Neural cell (in vitro differentiated cells): ENCODE results near the gene CACNA1S. TPM values are rescaled to one million over a fixed set of nuclear protein-coding genes. Genes with fewer than 3 reads are reported as not detected.

Experiments
- H2AFZ ChIP-seq: fragments of 200-600, 300-800 bp; sonication (generic), shearing (Covaris generic); 2 replicates; pipeline ENCODE4 v1.6.0; 2014; ENCODE audit warnings: low read depth, mild to moderate bottlenecking, antibody characterized with exemption, low read length, moderate library complexity
- H3F3A ChIP-seq: fragments of 200-600 bp; shearing (Covaris generic); 2 replicates; pipeline ENCODE4 v1.6.1; 2016; ENCODE audit warnings: mild to moderate bottlenecking, moderate library complexity, mixed read lengths, antibody characterized with exemption, low read length; ENCODE audit not compliant: insufficient read depth, poor library complexity, severe bottlenecking
- H3K27ac ChIP-seq: fragments of 200-600, 300-800 bp; sonication (generic), shearing (Covaris generic); 2 replicates; pipeline ENCODE4 v1.5.1; 2014; ENCODE audit warnings: mild to moderate bottlenecking, low read length, moderate library complexity
- H3K27me3 ChIP-seq: fragments of 300-800, 200-600 bp; sonication (generic), shearing (Covaris generic); 2 replicates; pipeline ENCODE4 v1.6.0; 2014; ENCODE audit warnings: mild to moderate bottlenecking, low read depth, low read length, moderate library complexity; ENCODE audit not compliant: insufficient read depth
- H3K36me3 ChIP-seq: fragments of 300-800, 200-600 bp; sonication (generic), shearing (Covaris generic); 2 replicates; pipeline ENCODE4 v1.5.1; 2014; ENCODE audit warnings: mild to moderate bottlenecking, antibody characterized with exemption, low read length, moderate library complexity; ENCODE audit not compliant: insufficient read depth
- H3K4me2 ChIP-seq: fragments of 300-800, 200-600 bp; sonication (generic), shearing (Covaris generic); 2 replicates; pipeline ENCODE4 v1.6.0; 2014; ENCODE audit warnings: mild to moderate bottlenecking, low read length
- H3K4me3 ChIP-seq: fragments of 300-800, 200-600 bp; sonication (generic), shearing (Covaris generic); 2 replicates; pipeline ENCODE4 v1.5.1; 2014; ENCODE audit warnings: mild to moderate bottlenecking, low read length, moderate library complexity
- H3K79me2 ChIP-seq: fragments of 200-600 bp; shearing (Covaris generic); replicated peaks from 2 replicates; pipeline ENCODE4 v1.6.0; 2014; ENCODE audit warnings: mild to moderate bottlenecking, low read length, moderate library complexity; ENCODE audit not compliant: insufficient read depth
- H3K9ac ChIP-seq: fragments of 300-800, 200-600 bp; sonication (generic), shearing (Covaris generic); 2 replicates; pipeline ENCODE4 v1.6.1; 2016; ENCODE audit warnings: mild to moderate bottlenecking, low read length, mixed read lengths
- H3K9me2 ChIP-seq: fragments of 200-600 bp; shearing (Covaris generic); 2 replicates; pipeline ENCODE4 v1.6.1; 2016; ENCODE audit warnings: mild to moderate bottlenecking, low read length, mixed read lengths; ENCODE audit not compliant: insufficient read depth
- H3K9me3 ChIP-seq: fragments of 200-600, 300-800 bp; sonication (generic), shearing (Covaris generic); 2 replicates; pipeline ENCODE4 v1.6.1; 2016; ENCODE audit warnings: mild to moderate bottlenecking, mixed run types, low read length, moderate library complexity, mixed read lengths
- H4K20me1 ChIP-seq: fragments of 200-600 bp; shearing (Covaris generic); 2 replicates; pipeline ENCODE4 v1.6.1; 2016; ENCODE audit warnings: mild to moderate bottlenecking, mixed run types; ENCODE audit not compliant: insufficient read depth
- EP300 ChIP-seq: fragments of 450-650 bp; conservative IDR thresholded peaks from 2 replicates; pipeline ENCODE4 v1.6.1; 2014; ENCODE audit warnings: antibody characterized with exemption, mild to moderate bottlenecking, moderate library complexity; ENCODE audit not compliant: poor library complexity, severe bottlenecking
- EZH2 ChIP-seq: fragments of 200-600, 300-800 bp; shearing (Covaris generic), sonication (generic); IDR thresholded peaks from 2 replicates; pipeline ENCODE4 v1.6.1; 2014; ENCODE audit warnings: antibody characterized with exemption, low read length, borderline replicate concordance, mild to moderate bottlenecking; ENCODE audit not compliant: insufficient read depth, poor library complexity, severe bottlenecking
- MXI1 ChIP-seq: fragments of 450-650 bp; conservative IDR thresholded peaks from 2 replicates; pipeline ENCODE4 v1.6.1; 2014; ENCODE audit warnings: antibody characterized with exemption, mild to moderate bottlenecking; ENCODE audit not compliant: poor library complexity, severe bottlenecking
- POLR2AphosphoS5 ChIP-seq: IDR thresholded peaks from 2 replicates; pipeline ENCODE4 v1.6.1; 2012
- RAD21 ChIP-seq: fragments of 450-650 bp; conservative IDR thresholded peaks from 2 replicates; pipeline ENCODE4 v1.6.1; 2014; ENCODE audit warnings: antibody characterized with exemption, mild to moderate bottlenecking, moderate library complexity
- SMC3 ChIP-seq: fragments of 450-650 bp; conservative IDR thresholded peaks from 2 replicates; pipeline ENCODE4 v1.6.1; 2014; ENCODE audit warnings: antibody characterized with exemption, mild to moderate bottlenecking, moderate library complexity; ENCODE audit not compliant: poor library complexity
- TAF1 ChIP-seq: IDR thresholded peaks from 2 replicates; pipeline ENCODE4 v1.6.1; 2012; ENCODE audit warnings: low read depth
- polyA plus RNA-seq: library from polyadenylated mRNA; depleted of rRNA; stranded (reverse); fragments of >200 nt; gene quantifications from 2 replicates; pipeline ENCODE4 v1.2.3, GENCODE V29; 2014
- TF ChIP-seq, protein P1 (sequence below): fragments of 450-650 bp; IDR thresholded peaks from 2 replicates; pipeline ENCODE4 v1.5.1; 2014; ENCODE audit warnings: antibody characterized with exemption, mild to moderate bottlenecking, moderate library complexity; ENCODE audit not compliant: poor library complexity, severe bottlenecking
- TF ChIP-seq, protein P2 (sequence below): IDR thresholded peaks from 2 replicates; pipeline ENCODE4 v1.6.1; 2012; ENCODE audit warnings: borderline replicate concordance

The CACNA1S gene
- polyA plus RNA-seq, 1 donor from 2014 or later, result 0.05 TPM

DNA sequence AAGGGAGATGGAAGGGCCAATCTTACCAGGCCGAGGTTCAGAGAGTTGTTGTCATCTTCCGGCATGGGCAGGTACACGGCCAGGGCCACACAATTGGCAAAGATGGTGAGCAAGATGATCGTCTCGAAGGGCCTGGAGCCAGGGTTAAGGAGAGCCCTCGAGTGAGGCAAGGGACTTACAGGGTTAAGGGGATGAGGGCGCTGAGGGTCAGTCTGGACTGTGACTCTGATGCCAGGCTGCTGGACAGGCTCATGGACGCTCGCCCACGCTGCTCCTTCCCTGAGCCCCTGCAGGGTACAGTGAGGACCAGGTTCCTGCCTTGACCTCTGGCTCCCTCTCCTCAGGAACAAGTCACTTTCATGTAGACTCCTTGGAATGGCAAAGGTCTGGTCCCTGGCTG lies 2.1 kb downstream of the CACNA1S start:
- Histone ChIP-seq H4K20me1 (no peaks in the 10 kb centered on the region), H3F3A (peaks cover 3% of the 10 kb centered on the region), H3K27ac (no peak overlapping the region), H3K79me2 (no peaks in the 10 kb centered on the region), H3K36me3 (no peaks in the 10 kb centered on the region), H3K9ac (no peak overlapping the region), H3K4me3 (no peak overlapping the region), H3K9me2 (no peaks in the 10 kb centered on the region), H3K4me2 (no peak overlapping the region), H3K9me3 (no peaks in the 10 kb centered on the region), H3K27me3 (no peaks in the 10 kb centered on the region), H2AFZ (no peak overlapping the region)
- no peak for TF ChIP-seq MXI1

GRCh38 chr1:201109651-201110050 lies 2.6 kb downstream of the CACNA1S start:
- Histone ChIP-seq H3K4me3 (no peak overlapping the region), H3F3A (peaks cover 3% of the 10 kb centered on the region), H3K9ac (no peak overlapping the region)

GRCh38 chr1:201108614-201109013 lies 3.6 kb downstream of the CACNA1S start:
- no peaks in the 10 kb centered on the region for H4K20me1 ChIP-seq
- H3K27ac ChIP-seq, result peak overlapping the region; percentile 94
- peaks cover 3% of the 10 kb centered on the region for H3F3A ChIP-seq
- H3K4me3 ChIP-seq, result peak overlapping the region; percentile 40
- H3K9me2 ChIP-seq, result no peaks in the 10 kb centered on the region
- no peaks in the 10 kb centered on the region for H3K79me2 ChIP-seq
- H3K9ac ChIP-seq, result peak overlapping the region; percentile 63
- no peak overlapping the region for H2AFZ ChIP-seq
- no peaks in the 10 kb centered on the region for H3K27me3 ChIP-seq
- no peaks in the 10 kb centered on the region for H3K36me3 ChIP-seq
- H3K4me2 ChIP-seq, result peak overlapping the region; percentile 50
- H3K9me3 ChIP-seq, result no peaks in the 10 kb centered on the region
- TF ChIP-seq EP300 (peak; percentile 92), TAF1 (no peak), MXI1 (peak; percentile 47), SMC3 (peak; percentile 64), RAD21 (peak; percentile 64)
- TF ChIP-seq, protein P1, sequence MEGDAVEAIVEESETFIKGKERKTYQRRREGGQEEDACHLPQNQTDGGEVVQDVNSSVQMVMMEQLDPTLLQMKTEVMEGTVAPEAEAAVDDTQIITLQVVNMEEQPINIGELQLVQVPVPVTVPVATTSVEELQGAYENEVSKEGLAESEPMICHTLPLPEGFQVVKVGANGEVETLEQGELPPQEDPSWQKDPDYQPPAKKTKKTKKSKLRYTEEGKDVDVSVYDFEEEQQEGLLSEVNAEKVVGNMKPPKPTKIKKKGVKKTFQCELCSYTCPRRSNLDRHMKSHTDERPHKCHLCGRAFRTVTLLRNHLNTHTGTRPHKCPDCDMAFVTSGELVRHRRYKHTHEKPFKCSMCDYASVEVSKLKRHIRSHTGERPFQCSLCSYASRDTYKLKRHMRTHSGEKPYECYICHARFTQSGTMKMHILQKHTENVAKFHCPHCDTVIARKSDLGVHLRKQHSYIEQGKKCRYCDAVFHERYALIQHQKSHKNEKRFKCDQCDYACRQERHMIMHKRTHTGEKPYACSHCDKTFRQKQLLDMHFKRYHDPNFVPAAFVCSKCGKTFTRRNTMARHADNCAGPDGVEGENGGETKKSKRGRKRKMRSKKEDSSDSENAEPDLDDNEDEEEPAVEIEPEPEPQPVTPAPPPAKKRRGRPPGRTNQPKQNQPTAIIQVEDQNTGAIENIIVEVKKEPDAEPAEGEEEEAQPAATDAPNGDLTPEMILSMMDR, result no peak

More at GRCh38 chr1:201109651-201110050, 2.6 kb downstream of the CACNA1S start:
- TF ChIP-seq MXI1, result no peak
- no peak for TF ChIP-seq SMC3
- TF ChIP-seq RAD21, result no peak
- TF ChIP-seq, protein P2, sequence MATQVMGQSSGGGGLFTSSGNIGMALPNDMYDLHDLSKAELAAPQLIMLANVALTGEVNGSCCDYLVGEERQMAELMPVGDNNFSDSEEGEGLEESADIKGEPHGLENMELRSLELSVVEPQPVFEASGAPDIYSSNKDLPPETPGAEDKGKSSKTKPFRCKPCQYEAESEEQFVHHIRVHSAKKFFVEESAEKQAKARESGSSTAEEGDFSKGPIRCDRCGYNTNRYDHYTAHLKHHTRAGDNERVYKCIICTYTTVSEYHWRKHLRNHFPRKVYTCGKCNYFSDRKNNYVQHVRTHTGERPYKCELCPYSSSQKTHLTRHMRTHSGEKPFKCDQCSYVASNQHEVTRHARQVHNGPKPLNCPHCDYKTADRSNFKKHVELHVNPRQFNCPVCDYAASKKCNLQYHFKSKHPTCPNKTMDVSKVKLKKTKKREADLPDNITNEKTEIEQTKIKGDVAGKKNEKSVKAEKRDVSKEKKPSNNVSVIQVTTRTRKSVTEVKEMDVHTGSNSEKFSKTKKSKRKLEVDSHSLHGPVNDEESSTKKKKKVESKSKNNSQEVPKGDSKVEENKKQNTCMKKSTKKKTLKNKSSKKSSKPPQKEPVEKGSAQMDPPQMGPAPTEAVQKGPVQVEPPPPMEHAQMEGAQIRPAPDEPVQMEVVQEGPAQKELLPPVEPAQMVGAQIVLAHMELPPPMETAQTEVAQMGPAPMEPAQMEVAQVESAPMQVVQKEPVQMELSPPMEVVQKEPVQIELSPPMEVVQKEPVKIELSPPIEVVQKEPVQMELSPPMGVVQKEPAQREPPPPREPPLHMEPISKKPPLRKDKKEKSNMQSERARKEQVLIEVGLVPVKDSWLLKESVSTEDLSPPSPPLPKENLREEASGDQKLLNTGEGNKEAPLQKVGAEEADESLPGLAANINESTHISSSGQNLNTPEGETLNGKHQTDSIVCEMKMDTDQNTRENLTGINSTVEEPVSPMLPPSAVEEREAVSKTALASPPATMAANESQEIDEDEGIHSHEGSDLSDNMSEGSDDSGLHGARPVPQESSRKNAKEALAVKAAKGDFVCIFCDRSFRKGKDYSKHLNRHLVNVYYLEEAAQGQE, result no peak
- no peak for TF ChIP-seq EP300
- no peak for TF ChIP-seq POLR2AphosphoS5
- no peak for TF ChIP-seq TAF1
- no peak for TF ChIP-seq EZH2
- TF ChIP-seq, protein P1, result no peak
- Histone ChIP-seq H3K27me3 (no peaks in the 10 kb centered on the region), H2AFZ (no peak overlapping the region), H3K4me2 (no peak overlapping the region), H3K36me3 (no peaks in the 10 kb centered on the region), H3K9me2 (no peaks in the 10 kb centered on the region), H3K9me3 (no peaks in the 10 kb centered on the region), H4K20me1 (no peaks in the 10 kb centered on the region), H3K79me2 (no peaks in the 10 kb centered on the region), H3K27ac (peak overlapping the region; percentile 94)
